Ascending aorta (tissue), 2 donors: ENCODE results near the gene ADAMTS8. TPM values are rescaled to one million over a fixed set of nuclear protein-coding genes. Genes with fewer than 3 reads are reported as not detected.

Experiments used
- DNase-seq, 2 donors: peaks; one replicate each; pipeline ENCODE4 v3.0.0-alpha.2; 2019; ENCODE audit warnings: low spot score in 2 of 2
- H3K27ac ChIP-seq, 2 donors: fragments of 200-600 bp; sonication (generic); one replicate each; pipeline ENCODE4 v1.5.1; 2016 to 2017; ENCODE audit warnings: mild to moderate bottlenecking in 1 of 2
- H3K27me3 ChIP-seq: fragments of 200-600 bp; sonication (generic); one replicate; pipeline ENCODE4 v1.5.1; 2017
- H3K36me3 ChIP-seq, 2 donors: fragments of 200-600 bp; sonication (generic); one replicate each; pipeline ENCODE4 v1.5.1; 2016
- H3K4me1 ChIP-seq, 2 donors: fragments of 200-600 bp; sonication (generic); one replicate each; pipeline ENCODE4 v1.5.1; 2016 to 2017; ENCODE audit warnings: mild to moderate bottlenecking in 1 of 2
- H3K4me3 ChIP-seq, 2 donors: fragments of 200-600 bp; sonication (generic); one replicate each; pipeline ENCODE4 v1.5.1; 2016 to 2017; ENCODE audit warnings: mild to moderate bottlenecking in 1 of 2
- H3K9me3 ChIP-seq, 2 donors: fragments of 200-600 bp; sonication (generic); one replicate each; pipeline ENCODE4 v1.5.1; 2016
- CTCF ChIP-seq, 3 experiments: fragments of 200-600 bp in 2 of 3; fragments of 450-650 bp in 1 of 3; sonication (generic) in 2 of 3; IDR thresholded peaks; one replicate each; pipeline ENCODE4 v1.5.1; 2016 to 2019; ENCODE audit warnings: antibody characterized with exemption in 3 of 3, mild to moderate bottlenecking in 1 of 3, moderate library complexity in 1 of 3
- intact Hi-C: fragments of 100-400 bp; cut with DNase I; formaldehyde crosslinking; loops from one replicate; pipeline ENCODE4 v1.15.1; 2023
- total RNA-seq: library from RNA; depleted of rRNA; stranded (reverse); fragments of >200 nt; gene quantifications from one replicate; pipeline ENCODE4 v1.1.0, GENCODE V29; 2016

ADAMTS8 gene
- total RNA-seq, 1 donor from 2014 or later, result 0.64 TPM

GRCh38 chr11:130386056-130386455, 42.4 kb downstream of the ADAMTS8 start:
- Histone ChIP-seq H3K4me1 (peaks cover 3 to 6% of the 10 kb centered on the region in 2 donors), H3K27me3 (no peaks in the 10 kb centered on the region), H3K4me3 (no peak overlapping the region), H3K27ac (no peak overlapping the region), H3K9me3 (no peaks in the 10 kb centered on the region), H3K36me3 (no peaks in the 10 kb centered on the region)
- no peak for TF ChIP-seq CTCF (IDR thresholded peaks at IDR 0.05)
- no peak for DNase-seq
- intact Hi-C loops, result loop anchor here (10.0 kb wide), 1 partner anchor 171 kb away; no protein-coding TSS in a partner anchor

GRCh38 chr11:130383344-130384211, 44.8 kb downstream of the ADAMTS8 start:
- no peak for DNase-seq
- no peaks in the 10 kb centered on the region for H3K4me1 ChIP-seq
- no peaks in the 10 kb centered on the region for H3K27me3 ChIP-seq
- H3K4me3 ChIP-seq, result no peak overlapping the region
- H3K9me3 ChIP-seq, result no peaks in the 10 kb centered on the region
- TF ChIP-seq CTCF (IDR thresholded peaks at IDR 0.05), result no peak
- H3K36me3 ChIP-seq, result no peaks in the 10 kb centered on the region
- H3K27ac ChIP-seq, result no peak overlapping the region
- intact Hi-C loops, result loop anchor here (10.0 kb wide), 1 partner anchor 169 kb away; no protein-coding TSS in a partner anchor

- intact Hi-C loops, result loop anchor here (10.0 kb wide), 1 partner anchor 167 kb away; no protein-coding TSS in a partner anchor
- Histone ChIP-seq H3K4me3 (no peak overlapping the region), H3K4me1 (no peaks in the 10 kb centered on the region), H3K9me3 (no peaks in the 10 kb centered on the region), H3K27me3 (no peaks in the 10 kb centered on the region), H3K36me3 (no peaks in the 10 kb centered on the region), H3K27ac (no peak overlapping the region)
- TF ChIP-seq CTCF (IDR thresholded peaks at IDR 0.05), result no peak
- no peak for DNase-seq
These were observed 47.1 kb downstream of the ADAMTS8 start for GRCh38 chr11:130381317-130381716.

GRCh38 chr11:130380778-130381177, 47.6 kb downstream of the ADAMTS8 start:
- TF ChIP-seq CTCF (IDR thresholded peaks at IDR 0.05), result no peak
- H3K4me1 ChIP-seq, result no peaks in the 10 kb centered on the region
- no peaks in the 10 kb centered on the region for H3K27me3 ChIP-seq
- no peak overlapping the region for H3K27ac ChIP-seq
- no peak for DNase-seq
- no peaks in the 10 kb centered on the region for H3K9me3 ChIP-seq
- H3K36me3 ChIP-seq, result no peaks in the 10 kb centered on the region
- no peak overlapping the region for H3K4me3 ChIP-seq
- intact Hi-C loops, result loop anchor here (10.0 kb wide), 1 partner anchor 166 kb away; no protein-coding TSS in a partner anchor

GRCh38 chr11:130379276-130379675, 49.1 kb downstream of the ADAMTS8 start:
- H3K4me1 ChIP-seq, result no peaks in the 10 kb centered on the region
- intact Hi-C loops, result no loop called here
- no peak for DNase-seq
- H3K4me3 ChIP-seq, result no peak overlapping the region
- no peaks in the 10 kb centered on the region for H3K27me3 ChIP-seq
- no peak for TF ChIP-seq CTCF (IDR thresholded peaks at IDR 0.05)
- no peaks in the 10 kb centered on the region for H3K9me3 ChIP-seq
- H3K36me3 ChIP-seq, result no peaks in the 10 kb centered on the region
- no peak overlapping the region for H3K27ac ChIP-seq
